Activated naive CD8-positive, alpha-beta T cell treated with anti-CD3 and anti-CD28 coated beads, Interleukin-2, amount 50 U/mL, for 24 hours (primary cell): ENCODE data around the gene LILRA1.
"Not testable (repeated sequence)": the region's sequence is repeated elsewhere in the genome, so short reads cannot be mapped to it uniquely, and the experiment has no call there.

ENCODE experiments used
- ATAC-seq: fragments of 150-1000 bp; cut with Tn5 transposase; one replicate; pipeline ENCODE4 v1.10.0; 2021
- DNase-seq: peaks from one replicate; pipeline ENCODE4 v3.0.0; 2021
- H3K27ac Mint-ChIP-seq: one replicate; pipeline ENCODE4 v1.8.0; 2021; ENCODE audit warnings: mild to moderate bottlenecking, mixed read lengths
- H3K27me3 Mint-ChIP-seq: one replicate; pipeline ENCODE4 v1.8.0; 2021; ENCODE audit warnings: mixed read lengths
- H3K36me3 Mint-ChIP-seq: one replicate; pipeline ENCODE4 v1.8.0; 2021; ENCODE audit warnings: low read depth, mixed read lengths
- H3K4me1 Mint-ChIP-seq: one replicate; pipeline ENCODE4 v1.8.0; 2021; ENCODE audit warnings: mixed read lengths
- H3K4me3 Mint-ChIP-seq: one replicate; pipeline ENCODE4 v1.8.0; 2021; ENCODE audit warnings: mild to moderate bottlenecking, moderate library complexity, mixed read lengths
- H3K9me3 Mint-ChIP-seq: one replicate; pipeline ENCODE4 v1.8.0; 2021; ENCODE audit warnings: mixed read lengths

The LILRA1 gene

GRCh38 chr19:54595680-54596436, 2.4 kb downstream of the LILRA1 start:
- H3K36me3 Mint-ChIP-seq, ATAC-seq, H3K27ac Mint-ChIP-seq, H3K4me1 Mint-ChIP-seq, DNase-seq, H3K4me3 Mint-ChIP-seq, H3K9me3 Mint-ChIP-seq: not testable (repeated sequence)
- H3K27me3 Mint-ChIP-seq = peaks cover 13% of the 10 kb centered on the region

- H3K27ac Mint-ChIP-seq = no peak overlapping the region
- peaks cover 6% of the 10 kb centered on the region for H3K27me3 Mint-ChIP-seq
- peaks cover 9% of the 10 kb centered on the region for H3K9me3 Mint-ChIP-seq
- no peak overlapping the region for H3K4me3 Mint-ChIP-seq
- no peaks in the 10 kb centered on the region for H3K4me1 Mint-ChIP-seq
- H3K36me3 Mint-ChIP-seq = no peaks in the 10 kb centered on the region
- no peak for ATAC-seq
- DNase-seq = no peak
Measured at GRCh38 chr19:54600212-54600611, 6.8 kb downstream of the LILRA1 start.

- Mint-ChIP-seq H3K36me3 (no peaks in the 10 kb centered on the region), H3K9me3 (peaks cover 11% of the 10 kb centered on the region), H3K27ac (no peak overlapping the region), H3K4me1 (peaks cover 8% of the 10 kb centered on the region), H3K4me3 (no peak overlapping the region), H3K27me3 (peaks cover 8% of the 10 kb centered on the region)
- ATAC-seq (no peak), DNase-seq (no peak)
Measured at GRCh38 chr19:54606230-54606629, 12.8 kb downstream of the LILRA1 start.

- Mint-ChIP-seq H3K27me3 (peaks cover 8% of the 10 kb centered on the region), H3K36me3 (no peaks in the 10 kb centered on the region), H3K27ac (no peak overlapping the region), H3K4me1 (peaks cover 8% of the 10 kb centered on the region), H3K4me3 (no peak overlapping the region), H3K9me3 (peaks cover 11% of the 10 kb centered on the region)
- ATAC-seq (peak; percentile 20), DNase-seq (no peak)
Measured at GRCh38 chr19:54606891-54607784, 13.7 kb downstream of the LILRA1 start.

GRCh38 chr19:54607785-54608150, 14.3 kb downstream of the LILRA1 start:
- no peak overlapping the region for H3K4me3 Mint-ChIP-seq
- no peaks in the 10 kb centered on the region for H3K36me3 Mint-ChIP-seq
- DNase-seq = no peak
- ATAC-seq = no peak
- peaks cover 11% of the 10 kb centered on the region for H3K9me3 Mint-ChIP-seq
- H3K27ac Mint-ChIP-seq = no peak overlapping the region
- peaks cover 8% of the 10 kb centered on the region for H3K4me1 Mint-ChIP-seq
- peaks cover 8% of the 10 kb centered on the region for H3K27me3 Mint-ChIP-seq

GRCh38 chr19:54608205-54608604, 14.8 kb downstream of the LILRA1 start:
- H3K36me3 Mint-ChIP-seq = no peaks in the 10 kb centered on the region
- no peak for ATAC-seq
- no peak overlapping the region for H3K4me3 Mint-ChIP-seq
- H3K9me3 Mint-ChIP-seq = peaks cover 11% of the 10 kb centered on the region
- H3K4me1 Mint-ChIP-seq = peaks cover 8% of the 10 kb centered on the region
- H3K27ac Mint-ChIP-seq = no peak overlapping the region
- H3K27me3 Mint-ChIP-seq = peaks cover 8% of the 10 kb centered on the region
- no peak for DNase-seq

- no peak for ATAC-seq
- Mint-ChIP-seq H3K4me1 (peaks cover 8% of the 10 kb centered on the region), H3K4me3 (no peak overlapping the region), H3K9me3 (peaks cover 11% of the 10 kb centered on the region), H3K27me3 (peaks cover 8% of the 10 kb centered on the region), H3K36me3 (no peaks in the 10 kb centered on the region), H3K27ac (no peak overlapping the region)
- no peak for DNase-seq
Measured at GRCh38 chr19:54608792-54609191, 15.4 kb downstream of the LILRA1 start.

- Mint-ChIP-seq H3K27ac (no peak overlapping the region), H3K4me3 (no peak overlapping the region), H3K4me1 (peaks cover 8% of the 10 kb centered on the region), H3K9me3 (peaks cover 8% of the 10 kb centered on the region), H3K27me3 (peaks cover 8% of the 10 kb centered on the region), H3K36me3 (no peaks in the 10 kb centered on the region)
- ATAC-seq (no peak), DNase-seq (no peak)
Measured at GRCh38 chr19:54609356-54609791, 15.9 kb downstream of the LILRA1 start.

GRCh38 chr19:54612428-54612827, 19.0 kb downstream of the LILRA1 start:
- H3K4me3 Mint-ChIP-seq = no peak overlapping the region
- H3K9me3 Mint-ChIP-seq = peaks cover 6% of the 10 kb centered on the region
- no peaks in the 10 kb centered on the region for H3K36me3 Mint-ChIP-seq
- H3K27me3 Mint-ChIP-seq = peaks cover 5% of the 10 kb centered on the region
- no peak for ATAC-seq
- H3K27ac Mint-ChIP-seq = no peak overlapping the region
- H3K4me1 Mint-ChIP-seq = peaks cover 16% of the 10 kb centered on the region
- DNase-seq = no peak

- Mint-ChIP-seq H3K27me3 (peaks cover 4% of the 10 kb centered on the region), H3K36me3 (no peaks in the 10 kb centered on the region), H3K4me3 (no peak overlapping the region), H3K9me3 (peaks cover 6% of the 10 kb centered on the region), H3K27ac (no peak overlapping the region), H3K4me1 (peaks cover 16% of the 10 kb centered on the region)
- no peak for ATAC-seq
- DNase-seq = no peak
Measured at GRCh38 chr19:54614726-54615125, 21.3 kb downstream of the LILRA1 start.

GRCh38 chr19:54616057-54616456, 22.6 kb downstream of the LILRA1 start:
- Mint-ChIP-seq H3K27ac (peak overlapping the region; percentile 34), H3K4me1 (peaks cover 16% of the 10 kb centered on the region), H3K27me3 (peaks cover 4% of the 10 kb centered on the region), H3K4me3 (no peak overlapping the region), H3K36me3 (no peaks in the 10 kb centered on the region), H3K9me3 (peaks cover 6% of the 10 kb centered on the region)
- DNase-seq (no peak), ATAC-seq (no peak)

- H3K27me3 Mint-ChIP-seq = peaks cover 4% of the 10 kb centered on the region
- no peaks in the 10 kb centered on the region for H3K36me3 Mint-ChIP-seq
- ATAC-seq (no peak), DNase-seq (no peak)
- H3K4me3 Mint-ChIP-seq = peak overlapping the region; percentile 71
- H3K4me1 Mint-ChIP-seq = peaks cover 16% of the 10 kb centered on the region
- peak overlapping the region; percentile 81 for H3K27ac Mint-ChIP-seq
- peaks cover 6% of the 10 kb centered on the region for H3K9me3 Mint-ChIP-seq
Measured at GRCh38 chr19:54616821-54617560, 23.6 kb downstream of the LILRA1 start.

GRCh38 chr19:54620464-54620863, 27.0 kb downstream of the LILRA1 start:
- DNase-seq (no peak), ATAC-seq (no peak)
- peaks cover 4% of the 10 kb centered on the region for H3K27me3 Mint-ChIP-seq
- no peak overlapping the region for H3K4me3 Mint-ChIP-seq
- peaks cover 15% of the 10 kb centered on the region for H3K4me1 Mint-ChIP-seq
- no peak overlapping the region for H3K27ac Mint-ChIP-seq
- no peaks in the 10 kb centered on the region for H3K36me3 Mint-ChIP-seq
- H3K9me3 Mint-ChIP-seq = no peaks in the 10 kb centered on the region

GRCh38 chr19:54622431-54622830, 29.0 kb downstream of the LILRA1 start:
- DNase-seq = no peak
- Mint-ChIP-seq H3K4me1 (peaks cover 2% of the 10 kb centered on the region), H3K27me3 (peaks cover 2% of the 10 kb centered on the region), H3K36me3 (no peaks in the 10 kb centered on the region), H3K4me3 (peak overlapping the region; percentile 40), H3K9me3 (no peaks in the 10 kb centered on the region), H3K27ac (peak overlapping the region; percentile 11)
- no peak for ATAC-seq
